Measurements from ENCODE around the gene GALM. TPM values are rescaled to one million over a fixed set of nuclear protein-coding genes. Genes with fewer than 3 reads are reported as not detected.

Gene GALM
- total RNA-seq, 3 donors from 2014 or later (not counting 1 experiment from before 2014, with no cell fraction given): 4.0 to 12.4 (median 11.0) TPM

- peaks cover 10% of the 10 kb centered on the region for H3K4me1 ChIP-seq (ENCODE audit: control insufficient read depth, insufficient read depth, low read length)
- Mint-ChIP-seq H3K27ac (peak overlapping the region in 1 of 2 donors; percentile 79), H3K36me3 (no peaks in the 10 kb centered on the region), H3K27me3 (ENCODE audit: low read depth in 2 of 2) (no peaks in the 10 kb centered on the region), H3K9me3 (no peaks in the 10 kb centered on the region), H3K4me3 (no peak overlapping the region), H3K4me1 (peaks cover 14 to 16% of the 10 kb centered on the region in 2 donors)
- H3K36me3 ChIP-seq (ENCODE audit: control insufficient read depth, insufficient read depth, low read length): no peaks in the 10 kb centered on the region
- H3K4me3 ChIP-seq (ENCODE audit: low read length): no peak overlapping the region
- DNase-seq (peak in 1 of 2 donors; percentile 57), ATAC-seq (peak in 2 of 3 donors; percentile 52)
- peak overlapping the region; percentile 54 for H3K27ac ChIP-seq (ENCODE audit: low read length)
- H3K9me3 ChIP-seq (ENCODE audit: control insufficient read depth, insufficient read depth, low read length): no peaks in the 10 kb centered on the region
- WGBS (ENCODE audit: insufficient coverage): 15% methylated on average over 9 of the region's 9 CpGs
- TF ChIP-seq CTCF (IDR thresholded peaks at IDR 0.05): no peak
- H3K27me3 ChIP-seq (ENCODE audit: control insufficient read depth, insufficient read depth, low read length): no peaks in the 10 kb centered on the region
- intact Hi-C loops (cut with micrococcal nuclease): no loop called here
Measured at GRCh38 chr2:38722271-38723061, 56.6 kb downstream of the GALM start.

GRCh38 chr2:38723173-38723572, 57.3 kb downstream of the GALM start:
- Histone ChIP-seq H3K4me3 (ENCODE audit: low read length) (no peak overlapping the region), H3K27me3 (ENCODE audit: control insufficient read depth, insufficient read depth, low read length) (no peaks in the 10 kb centered on the region), H3K4me1 (ENCODE audit: control insufficient read depth, insufficient read depth, low read length) (peaks cover 10% of the 10 kb centered on the region), H3K36me3 (ENCODE audit: control insufficient read depth, insufficient read depth, low read length) (no peaks in the 10 kb centered on the region), H3K27ac (ENCODE audit: low read length) (no peak overlapping the region), H3K9me3 (ENCODE audit: control insufficient read depth, insufficient read depth, low read length) (no peaks in the 10 kb centered on the region)
- Mint-ChIP-seq H3K4me3 (no peak overlapping the region), H3K27me3 (ENCODE audit: low read depth in 2 of 2) (no peaks in the 10 kb centered on the region), H3K9me3 (no peaks in the 10 kb centered on the region), H3K27ac (no peak overlapping the region), H3K36me3 (no peaks in the 10 kb centered on the region), H3K4me1 (peaks cover 14 to 16% of the 10 kb centered on the region in 2 donors)
- 76% methylated on average over 7 of the region's 7 CpGs for WGBS (ENCODE audit: insufficient coverage)
- ATAC-seq: no peak
- no peak for DNase-seq
- intact Hi-C loops (cut with micrococcal nuclease): no loop called here
- TF ChIP-seq CTCF (IDR thresholded peaks at IDR 0.05): no peak

GRCh38 chr2:38727661-38728060, 61.7 kb downstream of the GALM start:
- Mint-ChIP-seq H3K4me3 (no peak overlapping the region), H3K27me3 (ENCODE audit: low read depth in 2 of 2) (no peaks in the 10 kb centered on the region), H3K4me1 (peaks cover 4 to 5% of the 10 kb centered on the region in 2 donors), H3K9me3 (no peaks in the 10 kb centered on the region), H3K27ac (no peak overlapping the region), H3K36me3 (no peaks in the 10 kb centered on the region)
- no peaks in the 10 kb centered on the region for H3K27me3 ChIP-seq (ENCODE audit: control insufficient read depth, insufficient read depth, low read length)
- no peak for TF ChIP-seq CTCF (IDR thresholded peaks at IDR 0.05)
- DNase-seq (no peak), ATAC-seq (no peak)
- intact Hi-C loops (cut with micrococcal nuclease): loop anchor here (1.0 to 5.0 kb wide), 2 partner anchors 17 to 410 kb away; no protein-coding TSS in a partner anchor
- no peak overlapping the region for H3K4me3 ChIP-seq (ENCODE audit: low read length)
- no peaks in the 10 kb centered on the region for H3K9me3 ChIP-seq (ENCODE audit: control insufficient read depth, insufficient read depth, low read length)
- peaks cover 2% of the 10 kb centered on the region for H3K4me1 ChIP-seq (ENCODE audit: control insufficient read depth, insufficient read depth, low read length)
- 67% methylated on average over 1 of the region's 1 CpG for WGBS (ENCODE audit: insufficient coverage)
- H3K27ac ChIP-seq (ENCODE audit: low read length): no peak overlapping the region
- peaks cover 14% of the 10 kb centered on the region for H3K36me3 ChIP-seq (ENCODE audit: control insufficient read depth, insufficient read depth, low read length)
